ENCODE data around the gene SLC17A9. TPM values are rescaled to one million over a fixed set of nuclear protein-coding genes. Genes with fewer than 3 reads are reported as not detected.

The SLC17A9 gene
- total RNA-seq, 3 donors from 2014 or later = 2.2 to 4.9 (median 2.7) TPM

GRCh38 chr20:62996596-62996982, 44.1 kb downstream of the SLC17A9 start:
- no peak overlapping the region for H3K4me3 ChIP-seq
- H3K27ac ChIP-seq = no peak overlapping the region
- DNase-seq (ENCODE audit: low spot score in 2 of 2) = no peak
- H3K36me3 ChIP-seq = no peaks in the 10 kb centered on the region
- TF ChIP-seq POLR2A (IDR thresholded peaks at IDR 0.05) (no peak), CTCF (IDR thresholded peaks at IDR 0.05) (no peak), POLR2AphosphoS5 (IDR thresholded peaks at IDR 0.05) (no peak)
- intact Hi-C loops (cut with DNase I; ENCODE audit: low total_unique reads) = no loop called here
- H3K9me3 ChIP-seq = no peaks in the 10 kb centered on the region
- no peaks in the 10 kb centered on the region for H3K4me1 ChIP-seq
- peaks cover 0 to 60% of the 10 kb centered on the region in 2 donors for H3K27me3 ChIP-seq

- TF ChIP-seq CTCF (IDR thresholded peaks at IDR 0.05) (no peak), POLR2AphosphoS5 (IDR thresholded peaks at IDR 0.05) (no peak), POLR2A (IDR thresholded peaks at IDR 0.05) (no peak)
- peaks cover 0 to 62% of the 10 kb centered on the region in 2 donors for H3K27me3 ChIP-seq
- no peak overlapping the region for H3K4me3 ChIP-seq
Measured at GRCh38 chr20:62997417-62998035, 45.0 kb downstream of the SLC17A9 start.

GRCh38 chr20:62998449-62998848, 45.9 kb downstream of the SLC17A9 start:
- Histone ChIP-seq H3K27me3 (peaks cover 0 to 66% of the 10 kb centered on the region in 2 donors), H3K36me3 (no peaks in the 10 kb centered on the region), H3K4me3 (no peak overlapping the region), H3K4me1 (no peaks in the 10 kb centered on the region), H3K27ac (no peak overlapping the region), H3K9me3 (no peaks in the 10 kb centered on the region)
- no peak for TF ChIP-seq POLR2AphosphoS5 (IDR thresholded peaks at IDR 0.05)
- no peak for TF ChIP-seq POLR2A (IDR thresholded peaks at IDR 0.05)
- no peak for TF ChIP-seq CTCF (IDR thresholded peaks at IDR 0.05)
- DNase-seq (ENCODE audit: low spot score in 2 of 2) = no peak
- intact Hi-C loops (cut with DNase I; ENCODE audit: low total_unique reads) = no loop called here

More at GRCh38 chr20:62997417-62998035, 45.0 kb downstream of the SLC17A9 start:
- Histone ChIP-seq H3K4me1 (no peaks in the 10 kb centered on the region), H3K9me3 (no peaks in the 10 kb centered on the region), H3K27ac (no peak overlapping the region), H3K36me3 (no peaks in the 10 kb centered on the region)
- intact Hi-C loops (cut with DNase I; ENCODE audit: low total_unique reads) = no loop called here
- DNase-seq (ENCODE audit: low spot score in 2 of 2) = no peak

- no peak overlapping the region for H3K27ac ChIP-seq
- intact Hi-C loops (cut with DNase I; ENCODE audit: low total_unique reads) = no loop called here
- H3K27me3 ChIP-seq = peaks cover 0 to 75% of the 10 kb centered on the region in 2 donors
- no peak for DNase-seq (ENCODE audit: low spot score in 2 of 2)
- no peaks in the 10 kb centered on the region for H3K4me1 ChIP-seq
- H3K4me3 ChIP-seq = no peak overlapping the region
- TF ChIP-seq POLR2A (IDR thresholded peaks at IDR 0.05) (no peak), CTCF (IDR thresholded peaks at IDR 0.05) (no peak), POLR2AphosphoS5 (IDR thresholded peaks at IDR 0.05) (no peak)
- H3K9me3 ChIP-seq = no peaks in the 10 kb centered on the region
- no peaks in the 10 kb centered on the region for H3K36me3 ChIP-seq
Measured at GRCh38 chr20:62999580-62999979, 47.1 kb downstream of the SLC17A9 start.

GRCh38 chr20:63000036-63000435, 47.5 kb downstream of the SLC17A9 start:
- Histone ChIP-seq H3K4me1 (no peaks in the 10 kb centered on the region), H3K9me3 (no peaks in the 10 kb centered on the region), H3K36me3 (no peaks in the 10 kb centered on the region), H3K27me3 (peaks cover under 1 to 80% of the 10 kb centered on the region in 2 donors), H3K4me3 (no peak overlapping the region), H3K27ac (no peak overlapping the region)
- TF ChIP-seq CTCF (IDR thresholded peaks at IDR 0.05) = no peak
- TF ChIP-seq POLR2AphosphoS5 (IDR thresholded peaks at IDR 0.05) = no peak
- TF ChIP-seq POLR2A (IDR thresholded peaks at IDR 0.05) = no peak
- no peak for DNase-seq (ENCODE audit: low spot score in 2 of 2)
- intact Hi-C loops (cut with DNase I; ENCODE audit: low total_unique reads) = no loop called here
